ENCODE results near the gene TGM3.

DNA sequence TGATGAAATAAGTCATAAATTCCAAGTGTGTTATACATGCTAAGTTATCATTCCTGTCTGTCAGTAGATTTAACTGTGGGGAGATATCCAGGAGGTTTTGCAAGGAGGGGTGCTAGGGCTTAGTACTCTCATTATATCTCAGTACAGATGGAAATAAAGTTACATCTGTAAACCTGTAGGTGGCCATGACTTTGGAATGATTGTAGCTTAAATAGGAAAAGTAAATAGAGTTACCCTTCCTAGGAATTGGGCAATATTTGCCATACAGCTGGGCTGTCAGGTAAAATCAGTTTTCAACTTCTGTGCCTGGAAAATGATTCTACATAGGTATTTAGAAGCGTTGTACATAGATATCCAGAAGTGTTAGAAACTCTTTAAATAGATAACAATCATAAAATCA is 19.8 kb upstream of the TGM3 start:
- TF ChIP-seq, protein P1, sequence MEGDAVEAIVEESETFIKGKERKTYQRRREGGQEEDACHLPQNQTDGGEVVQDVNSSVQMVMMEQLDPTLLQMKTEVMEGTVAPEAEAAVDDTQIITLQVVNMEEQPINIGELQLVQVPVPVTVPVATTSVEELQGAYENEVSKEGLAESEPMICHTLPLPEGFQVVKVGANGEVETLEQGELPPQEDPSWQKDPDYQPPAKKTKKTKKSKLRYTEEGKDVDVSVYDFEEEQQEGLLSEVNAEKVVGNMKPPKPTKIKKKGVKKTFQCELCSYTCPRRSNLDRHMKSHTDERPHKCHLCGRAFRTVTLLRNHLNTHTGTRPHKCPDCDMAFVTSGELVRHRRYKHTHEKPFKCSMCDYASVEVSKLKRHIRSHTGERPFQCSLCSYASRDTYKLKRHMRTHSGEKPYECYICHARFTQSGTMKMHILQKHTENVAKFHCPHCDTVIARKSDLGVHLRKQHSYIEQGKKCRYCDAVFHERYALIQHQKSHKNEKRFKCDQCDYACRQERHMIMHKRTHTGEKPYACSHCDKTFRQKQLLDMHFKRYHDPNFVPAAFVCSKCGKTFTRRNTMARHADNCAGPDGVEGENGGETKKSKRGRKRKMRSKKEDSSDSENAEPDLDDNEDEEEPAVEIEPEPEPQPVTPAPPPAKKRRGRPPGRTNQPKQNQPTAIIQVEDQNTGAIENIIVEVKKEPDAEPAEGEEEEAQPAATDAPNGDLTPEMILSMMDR (conservative IDR thresholded peaks at IDR 0.05; ENCODE audit: low read depth in 2 of 2), result no peak
- TF ChIP-seq, protein P2, sequence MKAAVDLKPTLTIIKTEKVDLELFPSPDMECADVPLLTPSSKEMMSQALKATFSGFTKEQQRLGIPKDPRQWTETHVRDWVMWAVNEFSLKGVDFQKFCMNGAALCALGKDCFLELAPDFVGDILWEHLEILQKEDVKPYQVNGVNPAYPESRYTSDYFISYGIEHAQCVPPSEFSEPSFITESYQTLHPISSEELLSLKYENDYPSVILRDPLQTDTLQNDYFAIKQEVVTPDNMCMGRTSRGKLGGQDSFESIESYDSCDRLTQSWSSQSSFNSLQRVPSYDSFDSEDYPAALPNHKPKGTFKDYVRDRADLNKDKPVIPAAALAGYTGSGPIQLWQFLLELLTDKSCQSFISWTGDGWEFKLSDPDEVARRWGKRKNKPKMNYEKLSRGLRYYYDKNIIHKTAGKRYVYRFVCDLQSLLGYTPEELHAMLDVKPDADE (IDR thresholded peaks at IDR 0.05), result no peak
- no peak for TF ChIP-seq EZH2 (IDR thresholded peaks at IDR 0.05; ENCODE audit: low read depth, unreplicated experiment)
- TF ChIP-seq, protein P3, sequence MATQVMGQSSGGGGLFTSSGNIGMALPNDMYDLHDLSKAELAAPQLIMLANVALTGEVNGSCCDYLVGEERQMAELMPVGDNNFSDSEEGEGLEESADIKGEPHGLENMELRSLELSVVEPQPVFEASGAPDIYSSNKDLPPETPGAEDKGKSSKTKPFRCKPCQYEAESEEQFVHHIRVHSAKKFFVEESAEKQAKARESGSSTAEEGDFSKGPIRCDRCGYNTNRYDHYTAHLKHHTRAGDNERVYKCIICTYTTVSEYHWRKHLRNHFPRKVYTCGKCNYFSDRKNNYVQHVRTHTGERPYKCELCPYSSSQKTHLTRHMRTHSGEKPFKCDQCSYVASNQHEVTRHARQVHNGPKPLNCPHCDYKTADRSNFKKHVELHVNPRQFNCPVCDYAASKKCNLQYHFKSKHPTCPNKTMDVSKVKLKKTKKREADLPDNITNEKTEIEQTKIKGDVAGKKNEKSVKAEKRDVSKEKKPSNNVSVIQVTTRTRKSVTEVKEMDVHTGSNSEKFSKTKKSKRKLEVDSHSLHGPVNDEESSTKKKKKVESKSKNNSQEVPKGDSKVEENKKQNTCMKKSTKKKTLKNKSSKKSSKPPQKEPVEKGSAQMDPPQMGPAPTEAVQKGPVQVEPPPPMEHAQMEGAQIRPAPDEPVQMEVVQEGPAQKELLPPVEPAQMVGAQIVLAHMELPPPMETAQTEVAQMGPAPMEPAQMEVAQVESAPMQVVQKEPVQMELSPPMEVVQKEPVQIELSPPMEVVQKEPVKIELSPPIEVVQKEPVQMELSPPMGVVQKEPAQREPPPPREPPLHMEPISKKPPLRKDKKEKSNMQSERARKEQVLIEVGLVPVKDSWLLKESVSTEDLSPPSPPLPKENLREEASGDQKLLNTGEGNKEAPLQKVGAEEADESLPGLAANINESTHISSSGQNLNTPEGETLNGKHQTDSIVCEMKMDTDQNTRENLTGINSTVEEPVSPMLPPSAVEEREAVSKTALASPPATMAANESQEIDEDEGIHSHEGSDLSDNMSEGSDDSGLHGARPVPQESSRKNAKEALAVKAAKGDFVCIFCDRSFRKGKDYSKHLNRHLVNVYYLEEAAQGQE (IDR thresholded peaks at IDR 0.05; ENCODE audit: unreplicated experiment), result no peak
- no peak for TF ChIP-seq POLR2AphosphoS5 (IDR thresholded peaks at IDR 0.05; ENCODE audit: low read depth)
- TF ChIP-seq CREB1 (CRISPR knock-in tag; IDR thresholded peaks at IDR 0.05; ENCODE audit: low read depth), result no peak
